HG03460 (cell line): ENCODE measurements around the gene ZNF514.
"Not testable (repeated sequence)": the region's sequence is repeated elsewhere in the genome, so short reads cannot be mapped to it uniquely, and the experiment has no call there.

Experiments used
- ATAC-seq: cut with Tn5 transposase; IDR thresholded peaks from one replicate; pipeline ENCODE4 v1.9.1; 2021; ENCODE audit not compliant: unreplicated experiment

Gene ZNF514

DNA sequence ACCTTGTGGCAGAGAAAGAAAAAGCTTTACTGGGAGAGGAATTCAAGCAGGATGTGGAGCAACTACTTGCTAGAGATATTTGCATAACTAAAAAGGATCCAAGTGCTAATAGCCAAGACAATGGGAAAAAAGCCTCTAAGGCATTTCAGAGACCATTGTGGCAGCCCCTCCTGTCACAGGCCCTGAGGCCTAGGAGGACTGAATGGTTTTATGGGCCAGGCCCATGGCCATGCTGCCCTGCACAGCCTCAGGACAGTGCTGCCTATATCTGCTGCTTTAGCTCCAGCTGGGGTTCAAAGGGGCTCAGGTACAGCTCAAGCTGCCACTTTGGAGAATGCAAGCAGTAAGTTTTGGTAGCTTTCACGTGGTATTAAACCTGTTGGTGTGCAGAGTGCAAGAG, 20.9 kb downstream of the ZNF514 start:
- no peak for ATAC-seq

GRCh38 chr2:95122197-95122551, 37.5 kb downstream of the ZNF514 start:
- ATAC-seq: peak; percentile 13

DNA sequence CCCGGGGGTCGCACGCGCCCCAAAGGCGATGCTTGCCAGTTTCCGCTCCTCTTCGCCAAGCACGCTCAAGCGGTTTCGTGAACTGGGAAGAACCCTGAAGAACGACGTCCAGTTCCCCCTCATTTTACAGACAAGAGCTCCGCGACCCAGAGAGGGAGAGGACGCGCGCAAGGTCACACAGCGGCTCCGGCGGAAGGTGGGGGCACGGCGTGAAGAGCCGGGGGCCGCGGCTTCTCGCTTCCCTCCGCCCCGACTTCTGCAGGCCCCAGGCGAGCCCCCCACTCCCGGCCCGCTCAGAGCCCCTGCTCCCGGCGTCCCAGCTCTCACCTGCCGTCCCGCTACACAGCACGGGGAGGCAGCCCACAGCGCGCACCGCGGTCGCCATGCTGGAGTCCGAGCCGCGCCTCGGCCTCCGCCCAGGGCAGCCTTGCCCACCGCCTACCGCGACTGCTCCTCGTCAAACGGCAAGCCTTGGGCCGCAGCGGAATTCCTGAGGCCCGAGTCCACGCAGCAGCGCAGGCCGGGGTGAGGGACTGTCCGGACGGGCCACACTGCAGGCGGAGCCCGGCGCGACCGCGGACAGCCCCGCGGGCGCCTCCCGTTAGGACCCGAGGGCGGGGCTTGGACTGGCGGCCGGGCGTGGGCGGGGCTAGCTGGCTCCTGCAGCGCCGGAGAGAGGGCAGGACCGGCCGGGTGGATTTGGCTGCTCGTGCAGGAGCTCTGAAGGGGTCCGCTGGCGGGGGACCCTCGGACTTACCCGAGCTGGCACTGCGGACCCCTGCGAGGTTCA, 38.0 kb downstream of the ZNF514 start, which contains the start of gene MRPS5:
TSS of gene MRPS5 (minus strand) at position 402 of the 790 bp plus-strand sequence. CDS start at position 385, 17 bp downstream.
- peak; percentile 95 for ATAC-seq

DNA sequence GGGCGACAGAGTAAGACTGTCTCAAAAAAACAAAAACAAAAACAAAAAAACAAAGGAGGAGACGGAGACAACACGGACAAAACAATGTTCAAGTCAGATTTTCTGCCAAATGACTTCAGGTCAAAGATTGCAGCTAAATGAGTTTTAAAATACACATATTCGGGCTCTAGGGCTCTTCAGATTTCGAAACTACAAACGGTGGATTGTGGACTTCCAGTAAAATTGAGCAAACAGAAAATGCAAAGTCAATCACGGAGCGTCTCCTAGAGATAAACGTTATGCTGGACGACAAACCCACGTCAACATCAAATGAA, 38.6 kb downstream of the ZNF514 start:
- no peak for ATAC-seq

- ATAC-seq: peak; percentile 83
Observed at GRCh38 chr2:95115418-95115817, 44.2 kb downstream of the ZNF514 start.

DNA sequence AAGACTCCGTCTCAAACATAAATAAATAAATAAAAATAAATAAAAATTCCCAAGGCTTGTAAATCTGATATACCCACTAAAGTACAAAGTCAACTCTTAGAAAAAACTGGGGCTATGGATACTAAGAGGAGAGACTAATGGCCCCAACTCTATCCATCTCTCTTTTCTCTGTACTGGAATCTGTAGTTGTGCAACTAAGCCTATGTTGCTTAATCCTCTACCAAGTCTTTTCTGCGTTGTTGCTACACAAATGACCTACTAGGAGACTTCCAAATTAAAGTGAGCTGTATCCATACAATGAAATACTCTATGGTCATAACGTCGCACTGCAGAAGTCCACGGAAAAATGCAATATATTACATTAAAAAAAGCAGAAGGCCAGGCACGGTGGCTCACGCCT, 46.2 kb downstream of the ZNF514 start:
- ATAC-seq: no peak

DNA sequence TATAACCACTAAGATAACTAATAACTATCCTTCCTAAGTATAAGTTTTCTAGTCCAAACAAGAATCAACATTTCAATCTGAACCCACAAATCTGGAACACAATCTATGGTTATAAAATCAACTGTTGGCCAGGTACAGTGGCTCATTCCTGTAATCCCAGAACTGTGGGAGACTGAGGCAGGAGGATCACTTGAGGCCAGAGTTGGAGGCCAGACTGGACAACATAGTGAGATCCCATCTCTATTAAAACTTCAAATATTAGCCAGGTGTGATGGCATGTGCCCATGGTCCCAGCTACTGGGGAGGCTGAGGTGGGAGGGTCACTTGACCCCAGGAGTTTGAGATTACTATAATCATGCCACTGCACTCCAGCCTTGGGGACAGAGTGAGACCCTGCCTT, 49.3 kb downstream of the ZNF514 start:
- no peak for ATAC-seq

GRCh38 chr2:95109260-95109659, 50.4 kb downstream of the ZNF514 start:
- ATAC-seq: no peak

- ATAC-seq: no peak
Observed at GRCh38 chr2:95106081-95106480, 53.6 kb downstream of the ZNF514 start.

GRCh38 chr2:95104606-95105005, 55.0 kb downstream of the ZNF514 start:
- no peak for ATAC-seq

- ATAC-seq: no peak
Observed at GRCh38 chr2:95099910-95100309, 59.7 kb downstream of the ZNF514 start.

GRCh38 chr2:95098273-95098672, 61.4 kb downstream of the ZNF514 start:
- ATAC-seq: not testable (repeated sequence)
